ENCODE results near the gene AIF1L.

AIF1L gene

DNA sequence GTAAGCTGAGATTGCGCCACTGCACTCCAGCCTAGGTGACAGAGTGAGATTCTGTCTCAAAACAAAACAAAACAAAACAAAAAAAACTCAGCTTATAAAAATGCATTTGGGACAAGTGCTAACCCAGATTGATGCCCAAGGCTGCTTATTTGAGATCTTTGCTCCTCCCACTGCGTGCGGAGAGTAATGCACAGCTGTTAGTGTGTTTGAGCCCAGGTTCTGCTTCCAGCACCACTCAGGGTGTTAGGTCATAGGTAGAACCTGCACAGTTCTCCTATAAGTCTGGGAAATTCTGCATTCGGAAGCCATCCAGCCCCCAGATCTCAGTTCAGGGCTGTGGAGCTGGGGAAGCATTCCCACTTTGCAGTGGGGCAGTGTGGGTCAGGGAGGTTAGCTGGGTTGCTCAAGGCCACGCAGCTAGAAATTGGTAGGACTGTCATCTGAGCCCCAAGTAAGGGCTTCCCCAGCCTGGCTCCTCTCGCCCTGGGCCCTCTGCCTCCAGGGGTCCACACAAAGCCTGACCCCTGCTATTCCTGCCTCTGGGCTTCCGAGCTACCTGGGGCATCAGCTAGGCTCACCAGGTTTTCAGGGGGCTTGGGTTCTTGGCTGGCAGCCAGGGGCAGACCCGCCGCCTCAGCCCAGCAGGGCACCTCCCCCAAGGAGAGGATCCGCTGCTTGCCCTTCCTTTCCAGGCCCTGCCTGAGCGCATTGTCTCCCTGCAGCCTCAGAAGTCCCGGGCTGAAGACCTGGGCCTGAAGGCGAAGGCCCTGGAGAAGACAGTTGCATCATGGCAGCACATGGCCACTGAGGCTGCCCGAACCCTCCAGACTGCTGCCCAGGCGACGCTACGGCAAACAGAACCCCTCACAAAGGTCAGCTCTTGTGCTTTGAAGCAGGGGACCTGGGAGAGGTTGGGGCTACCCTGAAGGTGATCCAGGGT lies 17.6 kb upstream of the AIF1L start:
- no peaks in the 10 kb centered on the region for H3K36me3 ChIP-seq (ENCODE audit: control insufficient read depth in 2 of 2, insufficient read depth in 2 of 2, low read length in 2 of 2)
- no peak overlapping the region for H3K27ac ChIP-seq (ENCODE audit: low read depth in 2 of 2, low read length in 2 of 2)
- no peak overlapping the region for H3K9ac ChIP-seq (ENCODE audit: low read depth in 1 of 2, low read length in 2 of 2)
- no peak overlapping the region for H3K4me3 ChIP-seq (ENCODE audit: low read length in 2 of 2)
- H3K9me3 ChIP-seq (ENCODE audit: control insufficient read depth in 2 of 2, low read length in 2 of 2) = no peaks in the 10 kb centered on the region
- no peaks in the 10 kb centered on the region for H3K4me1 ChIP-seq (ENCODE audit: control insufficient read depth in 2 of 2, insufficient read depth in 2 of 2, low read length in 2 of 2)
- H3K27me3 ChIP-seq (ENCODE audit: control insufficient read depth in 2 of 2, insufficient read depth in 2 of 2, low read length in 2 of 2) = no peaks in the 10 kb centered on the region

DNA sequence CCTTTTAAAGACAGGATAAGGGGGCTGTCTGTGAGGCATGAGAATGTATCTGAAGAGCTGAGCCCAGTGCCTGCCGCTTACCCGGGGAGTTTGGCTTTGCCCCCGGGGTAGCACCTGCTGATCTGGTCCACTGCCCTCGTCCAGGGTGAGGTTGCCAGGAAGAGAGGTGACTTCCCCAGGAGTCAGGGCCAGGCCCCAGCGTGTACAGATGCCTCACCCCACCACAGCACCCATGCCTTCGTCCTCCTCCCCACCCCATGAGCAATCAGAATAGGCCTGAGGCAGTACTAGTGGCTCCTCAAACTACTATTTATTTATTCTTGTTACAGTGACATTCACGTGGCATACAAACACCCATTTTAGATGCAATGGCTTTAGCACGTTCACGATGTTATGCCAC lies 15.7 kb upstream of the AIF1L start:
- H3K4me3 ChIP-seq (ENCODE audit: low read length in 2 of 2) = no peak overlapping the region
- no peak overlapping the region for H3K27ac ChIP-seq (ENCODE audit: low read depth in 2 of 2, low read length in 2 of 2)
- H3K27me3 ChIP-seq (ENCODE audit: control insufficient read depth in 2 of 2, insufficient read depth in 2 of 2, low read length in 2 of 2) = no peaks in the 10 kb centered on the region
- no peaks in the 10 kb centered on the region for H3K36me3 ChIP-seq (ENCODE audit: control insufficient read depth in 2 of 2, insufficient read depth in 2 of 2, low read length in 2 of 2)
- no peaks in the 10 kb centered on the region for H3K9me3 ChIP-seq (ENCODE audit: control insufficient read depth in 2 of 2, low read length in 2 of 2)
- H3K4me1 ChIP-seq (ENCODE audit: control insufficient read depth in 2 of 2, insufficient read depth in 2 of 2, low read length in 2 of 2) = no peaks in the 10 kb centered on the region
- H3K9ac ChIP-seq (ENCODE audit: low read depth in 1 of 2, low read length in 2 of 2) = no peak overlapping the region

DNA sequence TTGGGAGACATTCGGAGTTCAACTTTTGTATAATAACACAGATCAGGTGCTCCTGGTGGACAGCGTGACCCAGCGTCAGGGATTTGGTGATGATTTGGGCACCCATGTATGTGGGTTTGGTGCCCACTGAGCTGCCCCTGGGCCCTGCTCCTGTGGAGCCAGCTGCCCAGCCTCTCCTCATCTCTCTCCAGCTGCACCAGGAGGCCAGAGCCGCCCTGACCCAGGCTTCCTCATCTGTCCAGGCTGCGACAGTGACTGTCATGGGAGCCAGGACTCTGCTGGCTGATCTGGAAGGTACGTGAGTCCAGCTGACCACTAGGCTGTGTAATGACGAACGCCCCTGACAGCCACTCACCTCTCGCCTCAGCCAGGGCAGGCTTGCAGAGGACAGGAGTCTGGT lies 14.5 kb upstream of the AIF1L start:
- Histone ChIP-seq H3K36me3 (ENCODE audit: control insufficient read depth in 2 of 2, insufficient read depth in 2 of 2, low read length in 2 of 2) (no peaks in the 10 kb centered on the region), H3K9me3 (ENCODE audit: control insufficient read depth in 2 of 2, low read length in 2 of 2) (no peaks in the 10 kb centered on the region)

GRCh38 chr9:131082774-131083512 lies 13.4 kb upstream of the AIF1L start:
- H3K4me1 ChIP-seq (ENCODE audit: control insufficient read depth in 2 of 2, insufficient read depth in 2 of 2, low read length in 2 of 2) = no peaks in the 10 kb centered on the region
- H3K4me3 ChIP-seq (ENCODE audit: low read length in 2 of 2) = no peak overlapping the region
- H3K27ac ChIP-seq (ENCODE audit: low read depth in 2 of 2, low read length in 2 of 2) = no peak overlapping the region
- H3K9me3 ChIP-seq (ENCODE audit: control insufficient read depth in 2 of 2, low read length in 2 of 2) = no peaks in the 10 kb centered on the region
- H3K36me3 ChIP-seq (ENCODE audit: control insufficient read depth in 2 of 2, insufficient read depth in 2 of 2, low read length in 2 of 2) = no peaks in the 10 kb centered on the region
- no peak overlapping the region for H3K9ac ChIP-seq (ENCODE audit: low read depth in 1 of 2, low read length in 2 of 2)
- no peaks in the 10 kb centered on the region for H3K27me3 ChIP-seq (ENCODE audit: control insufficient read depth in 2 of 2, insufficient read depth in 2 of 2, low read length in 2 of 2)

More for the DNA sequence above, 14.5 kb upstream of the AIF1L start:
- H3K9ac ChIP-seq (ENCODE audit: low read depth in 1 of 2, low read length in 2 of 2) = no peak overlapping the region
- H3K27me3 ChIP-seq (ENCODE audit: control insufficient read depth in 2 of 2, insufficient read depth in 2 of 2, low read length in 2 of 2) = no peaks in the 10 kb centered on the region
- no peaks in the 10 kb centered on the region for H3K4me1 ChIP-seq (ENCODE audit: control insufficient read depth in 2 of 2, insufficient read depth in 2 of 2, low read length in 2 of 2)
- H3K4me3 ChIP-seq (ENCODE audit: low read length in 2 of 2) = no peak overlapping the region
- H3K27ac ChIP-seq (ENCODE audit: low read depth in 2 of 2, low read length in 2 of 2) = no peak overlapping the region

- no peak overlapping the region for H3K9ac ChIP-seq (ENCODE audit: low read depth in 1 of 2, low read length in 2 of 2)
- no peaks in the 10 kb centered on the region for H3K4me1 ChIP-seq (ENCODE audit: control insufficient read depth in 2 of 2, insufficient read depth in 2 of 2, low read length in 2 of 2)
- no peak overlapping the region for H3K27ac ChIP-seq (ENCODE audit: low read depth in 2 of 2, low read length in 2 of 2)
- H3K9me3 ChIP-seq (ENCODE audit: control insufficient read depth in 2 of 2, low read length in 2 of 2) = no peaks in the 10 kb centered on the region
- H3K36me3 ChIP-seq (ENCODE audit: control insufficient read depth in 2 of 2, insufficient read depth in 2 of 2, low read length in 2 of 2) = no peaks in the 10 kb centered on the region
- no peaks in the 10 kb centered on the region for H3K27me3 ChIP-seq (ENCODE audit: control insufficient read depth in 2 of 2, insufficient read depth in 2 of 2, low read length in 2 of 2)
- no peak overlapping the region for H3K4me3 ChIP-seq (ENCODE audit: low read length in 2 of 2)
Observed at GRCh38 chr9:131084661-131085369, 11.5 kb upstream of the AIF1L start.

DNA sequence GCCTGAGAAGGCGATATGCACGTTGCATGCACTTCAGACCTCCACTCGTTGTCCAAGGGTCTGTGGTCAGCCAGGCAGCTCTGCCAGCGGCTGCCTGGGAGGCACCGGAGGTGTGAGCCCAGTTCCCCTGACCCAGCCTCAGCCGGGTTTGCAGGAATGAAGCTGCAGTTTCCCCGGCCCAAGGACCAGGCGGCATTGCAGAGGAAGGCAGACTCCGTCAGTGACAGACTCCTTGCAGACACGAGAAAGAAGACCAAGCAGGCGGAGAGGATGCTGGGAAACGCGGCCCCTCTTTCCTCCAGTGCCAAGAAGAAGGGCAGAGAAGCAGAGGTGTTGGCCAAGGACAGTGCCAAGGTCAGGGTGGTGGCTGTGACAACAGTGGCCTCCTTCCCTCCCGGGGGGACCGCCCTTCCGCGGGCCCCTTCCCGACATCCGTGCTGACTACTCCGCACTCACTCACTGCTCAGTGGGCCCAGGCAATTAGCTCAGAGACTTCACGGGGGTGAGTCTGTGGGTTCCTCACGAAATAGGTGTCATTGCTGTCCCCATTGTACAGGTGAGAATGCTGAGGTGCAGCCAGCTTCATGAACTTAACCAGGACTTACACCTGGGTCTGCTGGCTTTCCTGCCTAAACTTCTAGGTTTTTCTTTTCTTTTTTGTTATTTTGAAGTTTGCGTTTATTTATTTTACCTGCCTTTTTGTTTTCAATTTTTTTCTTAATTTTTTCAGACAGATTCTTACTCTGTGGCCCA lies 10.8 kb upstream of the AIF1L start:
- no peaks in the 10 kb centered on the region for H3K4me1 ChIP-seq (ENCODE audit: control insufficient read depth in 2 of 2, insufficient read depth in 2 of 2, low read length in 2 of 2)
- no peak overlapping the region for H3K4me3 ChIP-seq (ENCODE audit: low read length in 2 of 2)
- no peak overlapping the region for H3K27ac ChIP-seq (ENCODE audit: low read depth in 2 of 2, low read length in 2 of 2)
- H3K27me3 ChIP-seq (ENCODE audit: control insufficient read depth in 2 of 2, insufficient read depth in 2 of 2, low read length in 2 of 2) = no peaks in the 10 kb centered on the region
- H3K36me3 ChIP-seq (ENCODE audit: control insufficient read depth in 2 of 2, insufficient read depth in 2 of 2, low read length in 2 of 2) = no peaks in the 10 kb centered on the region
- H3K9ac ChIP-seq (ENCODE audit: low read depth in 1 of 2, low read length in 2 of 2) = no peak overlapping the region
- H3K9me3 ChIP-seq (ENCODE audit: control insufficient read depth in 2 of 2, low read length in 2 of 2) = no peaks in the 10 kb centered on the region

GRCh38 chr9:131087354-131087893 lies 8.9 kb upstream of the AIF1L start:
- no peaks in the 10 kb centered on the region for H3K4me1 ChIP-seq (ENCODE audit: control insufficient read depth in 2 of 2, insufficient read depth in 2 of 2, low read length in 2 of 2)
- H3K27me3 ChIP-seq (ENCODE audit: control insufficient read depth in 2 of 2, insufficient read depth in 2 of 2, low read length in 2 of 2) = no peaks in the 10 kb centered on the region
- no peak overlapping the region for H3K27ac ChIP-seq (ENCODE audit: low read depth in 2 of 2, low read length in 2 of 2)
- H3K4me3 ChIP-seq (ENCODE audit: low read length in 2 of 2) = no peak overlapping the region
- no peak overlapping the region for H3K9ac ChIP-seq (ENCODE audit: low read depth in 1 of 2, low read length in 2 of 2)
- no peaks in the 10 kb centered on the region for H3K36me3 ChIP-seq (ENCODE audit: control insufficient read depth in 2 of 2, insufficient read depth in 2 of 2, low read length in 2 of 2)
- H3K9me3 ChIP-seq (ENCODE audit: control insufficient read depth in 2 of 2, low read length in 2 of 2) = no peaks in the 10 kb centered on the region

GRCh38 chr9:131090025-131090787 lies 6.1 kb upstream of the AIF1L start:
- H3K4me3 ChIP-seq (ENCODE audit: low read length in 2 of 2) = no peak overlapping the region
- no peaks in the 10 kb centered on the region for H3K36me3 ChIP-seq (ENCODE audit: control insufficient read depth in 2 of 2, insufficient read depth in 2 of 2, low read length in 2 of 2)
- no peak overlapping the region for H3K27ac ChIP-seq (ENCODE audit: low read depth in 2 of 2, low read length in 2 of 2)
- H3K4me1 ChIP-seq (ENCODE audit: control insufficient read depth in 2 of 2, insufficient read depth in 2 of 2, low read length in 2 of 2) = no peaks in the 10 kb centered on the region
- H3K9ac ChIP-seq (ENCODE audit: low read depth in 1 of 2, low read length in 2 of 2) = no peak overlapping the region
- no peaks in the 10 kb centered on the region for H3K9me3 ChIP-seq (ENCODE audit: control insufficient read depth in 2 of 2, low read length in 2 of 2)
- H3K27me3 ChIP-seq (ENCODE audit: control insufficient read depth in 2 of 2, insufficient read depth in 2 of 2, low read length in 2 of 2) = peaks cover 5 to 11% of the 10 kb centered on the region in 2 donors
